Gastrocnemius medialis (tissue), 4 donors: ENCODE results near the gene KCNK6. TPM values are rescaled to one million over a fixed set of nuclear protein-coding genes. Genes with fewer than 3 reads are reported as not detected.
A peak's percentile ranks its signal among the peaks of the same experiment; 100 is the strongest.
"Not testable (repeated sequence)": the region's sequence is repeated elsewhere in the genome, so short reads cannot be mapped to it uniquely, and the experiment has no call there.

ENCODE experiments used
- ATAC-seq, 2 donors: fragments of 150-250 bp; one replicate each; pipeline ENCODE4 v1.9.1; 2016
- DNase-seq, 2 donors: peaks; one replicate each; pipeline ENCODE4 v3.0.0-alpha.2; 2019
- H3K27ac ChIP-seq, 4 donors: fragments of 200-600 bp; sonication (generic); 1 replicate in 1 of 4; 2 replicates in 3 of 4; pipeline ENCODE4 v1.5.1; 2016 to 2018; ENCODE audit warnings: mild to moderate bottlenecking in 2 of 4, moderate library complexity in 1 of 4
- H3K27me3 ChIP-seq, 3 donors: fragments of 200-600 bp; sonication (generic) in 2 of 3; 1 replicate in 1 of 3; 2 replicates in 2 of 3; pipeline versions ENCODE4 v1.5.1 to v1.6.0; 2016 to 2019; ENCODE audit warnings: mild to moderate bottlenecking in 1 of 3, moderate library complexity in 1 of 3
- H3K36me3 ChIP-seq, 2 donors: fragments of 200-600 bp; sonication (generic) in 1 of 2; one replicate each; pipeline ENCODE4 v1.5.1; 2017 to 2018
- H3K4me1 ChIP-seq, 2 donors: fragments of 200-600 bp; sonication (generic) in 1 of 2; one replicate each; pipeline ENCODE4 v1.5.1; 2016 to 2017; ENCODE audit warnings: mild to moderate bottlenecking in 2 of 2
- H3K4me3 ChIP-seq, 4 donors: fragments of 200-600 bp; sonication (generic) in 3 of 4; 1 replicate in 1 of 4; 2 replicates in 3 of 4; pipeline ENCODE4 v1.5.1; 2016 to 2019; ENCODE audit warnings: mild to moderate bottlenecking in 2 of 4
- H3K9me3 ChIP-seq, 3 donors: fragments of 200-600 bp; sonication (generic) in 2 of 3; 1 replicate in 1 of 3; 2 replicates in 2 of 3; pipeline ENCODE4 v1.5.1; 2016 to 2019
- CTCF ChIP-seq, 5 experiments: fragments of 450-650 bp in 3 of 5; fragments of 200-600 bp in 2 of 5; sonication (generic) in 2 of 5; IDR thresholded peaks in 4 of 5; conservative IDR thresholded peaks in 1 of 5; 1 replicate in 4 of 5; 2 replicates in 1 of 5; pipeline ENCODE4 v1.5.1; 2016 to 2019; ENCODE audit warnings: antibody characterized with exemption in 5 of 5, mild to moderate bottlenecking in 3 of 5, moderate library complexity in 3 of 5
- POLR2A ChIP-seq, 2 donors: fragments of 450-650 bp; IDR thresholded peaks; one replicate each; pipeline ENCODE4 v1.6.1; 2017; ENCODE audit warnings: antibody characterized with exemption in 2 of 2, mild to moderate bottlenecking in 2 of 2, moderate library complexity in 2 of 2
- in situ Hi-C, 4 donors: fragments of 200-750 bp; cut with MboI; loops; one replicate each; pipeline versions ENCODE4 v1.15.0 to v1.8.0; 2017; ENCODE audit warnings: low sequenced_read_pairs in 4 of 4
- intact Hi-C: fragments of 100-400 bp; cut with DNase I; formaldehyde crosslinking; loops from one replicate; pipeline ENCODE4 v1.15.1; 2023; ENCODE audit warnings: low total_unique reads
- total RNA-seq, 4 donors: library from RNA; depleted of rRNA; stranded (reverse); fragments of >200 nt; gene quantifications; one replicate each; pipeline versions ENCODE4 v1.1.0 to v1.2.3, GENCODE V29; 2016

Gene KCNK6
- total RNA-seq, 4 donors from 2014 or later, result 0.15 to 0.90 (median 0.41) TPM

GRCh38 chr19:38360839-38361631 lies 41.4 kb downstream of the KCNK6 start:
- peaks cover 5 to 14% of the 10 kb centered on the region in 2 donors for H3K4me1 ChIP-seq
- H3K9me3 ChIP-seq, result no peaks in the 10 kb centered on the region
- ATAC-seq (no peak), DNase-seq (no peak)
- H3K27me3 ChIP-seq, result peaks cover 21 to 31% (median 25%) of the 10 kb centered on the region in 3 donors
- H3K27ac ChIP-seq, result peak overlapping the region in 1 of 4 donors; percentile 18
- peak overlapping the region; percentile 45 to 71 (median 70) for H3K4me3 ChIP-seq
- intact Hi-C loops (no loop called here), in situ Hi-C loops (no loop called here)
- no peaks in the 10 kb centered on the region for H3K36me3 ChIP-seq
- TF ChIP-seq CTCF (IDR thresholded peaks at IDR 0.05 in 4 of 5, conservative IDR thresholded peaks at IDR 0.05 in 1 of 5) (no peak), POLR2A (IDR thresholded peaks at IDR 0.05) (no peak)

- H3K9me3 ChIP-seq, result no peaks in the 10 kb centered on the region
- H3K4me1 ChIP-seq, result peaks cover 5 to 14% of the 10 kb centered on the region in 2 donors
- DNase-seq (peak in 1 of 2 donors; percentile 34), ATAC-seq (peak; percentile 65 to 81)
- H3K4me3 ChIP-seq, result peak overlapping the region; percentile 45 to 71 (median 70)
- H3K27ac ChIP-seq, result peak overlapping the region in 2 of 4 donors; percentile 18 to 41
- in situ Hi-C loops, result no loop called here
- intact Hi-C loops, result no loop called here
- H3K36me3 ChIP-seq, result no peaks in the 10 kb centered on the region
- TF ChIP-seq CTCF (IDR thresholded peaks at IDR 0.05 in 4 of 5, conservative IDR thresholded peaks at IDR 0.05 in 1 of 5), result peak in 3 of 5 experiments; percentile 16 to 38 (median 34)
- TF ChIP-seq POLR2A (IDR thresholded peaks at IDR 0.05), result no peak
- H3K27me3 ChIP-seq, result peaks cover 16 to 32% (median 20%) of the 10 kb centered on the region in 3 donors
Measured at GRCh38 chr19:38361633-38362075, 42.0 kb downstream of the KCNK6 start.

GRCh38 chr19:38362076-38362945 lies 42.7 kb downstream of the KCNK6 start:
- H3K4me3 ChIP-seq, result peak overlapping the region; percentile 45 to 71 (median 70)
- no peaks in the 10 kb centered on the region for H3K9me3 ChIP-seq
- in situ Hi-C loops, result no loop called here
- peaks cover 5 to 14% of the 10 kb centered on the region in 2 donors for H3K4me1 ChIP-seq
- peak; percentile 32 to 35 for ATAC-seq
- intact Hi-C loops, result no loop called here
- peak in 1 of 2 donors; percentile 41 for DNase-seq
- H3K27ac ChIP-seq, result peak overlapping the region in 3 of 4 donors; percentile 31 to 50 (median 41)
- no peaks in the 10 kb centered on the region for H3K36me3 ChIP-seq
- H3K27me3 ChIP-seq, result peaks cover 14 to 32% (median 20%) of the 10 kb centered on the region in 3 donors
- TF ChIP-seq CTCF (IDR thresholded peaks at IDR 0.05 in 4 of 5, conservative IDR thresholded peaks at IDR 0.05 in 1 of 5) (no peak), POLR2A (IDR thresholded peaks at IDR 0.05) (no peak)

GRCh38 chr19:38362946-38363688 lies 43.5 kb downstream of the KCNK6 start:
- ATAC-seq, H3K27ac ChIP-seq, H3K36me3 ChIP-seq, DNase-seq, intact Hi-C loops, in situ Hi-C loops, H3K9me3 ChIP-seq: not testable (repeated sequence)
- Histone ChIP-seq H3K4me3 (peak overlapping the region in 3 of 4 donors; percentile 69 to 71 (median 70)), H3K27me3 (peaks cover 14 to 30% (median 20%) of the 10 kb centered on the region in 3 donors), H3K4me1 (peaks cover 5 to 14% of the 10 kb centered on the region in 2 donors)
